H9 (cell line): ENCODE results near the gene POLN. TPM values are rescaled to one million over a fixed set of nuclear protein-coding genes. Genes with fewer than 3 reads are reported as not detected.

Experiments used
- DNase-seq: peaks from one replicate; pipeline ENCODE4 v3.0.0-alpha.2; 2017
- H2AFZ ChIP-seq: one replicate; pipeline ENCODE4 v1.6.1; 2013; ENCODE audit warnings: mild to moderate bottlenecking, low read length, control low read depth, moderate library complexity
- H2AK5ac ChIP-seq: 2 replicates; pipeline ENCODE4 v1.6.1; 2013; ENCODE audit warnings: low read length, control low read depth, mixed read lengths; ENCODE audit not compliant: insufficient read length
- H2BK120ac ChIP-seq: one replicate; pipeline ENCODE4 v1.6.1; 2013; ENCODE audit warnings: low read depth, mild to moderate bottlenecking, low read length, control low read depth, inconsistent platforms; ENCODE audit not compliant: poor library complexity, severe bottlenecking
- H2BK12ac ChIP-seq: 2 replicates; pipeline ENCODE4 v1.6.1; 2013; ENCODE audit warnings: low read length, control low read depth, mixed read lengths, low read depth; ENCODE audit not compliant: insufficient read length
- H2BK15ac ChIP-seq: 2 replicates; pipeline ENCODE4 v1.6.1; 2013; ENCODE audit warnings: low read depth, low read length, control low read depth
- H2BK20ac ChIP-seq: one replicate; pipeline ENCODE4 v1.6.1; 2013; ENCODE audit warnings: low read depth, mild to moderate bottlenecking, low read length, control low read depth, inconsistent platforms; ENCODE audit not compliant: poor library complexity, severe bottlenecking
- H2BK5ac ChIP-seq: 2 replicates; pipeline ENCODE4 v1.6.1; 2013; ENCODE audit warnings: low read length, control low read depth, mixed read lengths; ENCODE audit not compliant: insufficient read length
- H3K14ac ChIP-seq: 2 replicates; pipeline ENCODE4 v1.6.1; 2013; ENCODE audit warnings: low read length, control low read depth; ENCODE audit not compliant: insufficient read depth
- H3K18ac ChIP-seq: 2 replicates; pipeline ENCODE4 v1.6.1; 2013; ENCODE audit warnings: low read depth, mild to moderate bottlenecking, mixed read lengths, low read length, control low read depth; ENCODE audit not compliant: insufficient read length
- H3K23ac ChIP-seq: 2 replicates; pipeline ENCODE4 v1.6.1; 2013; ENCODE audit warnings: low read length, control low read depth, mixed read lengths, low read depth; ENCODE audit not compliant: insufficient read length
- H3K23me2 ChIP-seq: 2 replicates; pipeline ENCODE4 v1.6.1; 2013; ENCODE audit warnings: low read depth, mild to moderate bottlenecking, mixed read lengths, low read length, control low read depth; ENCODE audit not compliant: insufficient read length, poor library complexity, severe bottlenecking
- H3K27ac ChIP-seq: 2 replicates; pipeline ENCODE4 v1.5.1; 2013; ENCODE audit warnings: low read length, control low read depth, mixed read lengths, low read depth; ENCODE audit not compliant: insufficient read length
- H3K27me3 ChIP-seq: 2 replicates; pipeline ENCODE4 v1.6.1; 2013; ENCODE audit warnings: low read length, control low read depth, inconsistent platforms; ENCODE audit not compliant: insufficient read depth
- H3K4ac ChIP-seq: 2 replicates; pipeline ENCODE4 v1.6.1; 2013; ENCODE audit warnings: low read depth, mild to moderate bottlenecking, control low read depth, inconsistent platforms, low read length, moderate library complexity
- H3K4me1 ChIP-seq: 2 replicates; pipeline ENCODE4 v1.6.1; 2013; ENCODE audit warnings: low read length, control low read depth, inconsistent platforms; ENCODE audit not compliant: insufficient read depth
- H3K4me2 ChIP-seq: 2 replicates; pipeline ENCODE4 v1.6.1; 2013; ENCODE audit warnings: low read length, control low read depth, mixed read lengths; ENCODE audit not compliant: insufficient read length, insufficient read depth
- H3K56ac ChIP-seq: 2 replicates; pipeline ENCODE4 v1.6.1; 2013; ENCODE audit warnings: low read depth, mild to moderate bottlenecking, mixed read lengths, low read length, control low read depth; ENCODE audit not compliant: insufficient read length
- H3K79me1 ChIP-seq: 2 replicates; pipeline ENCODE4 v1.6.1; 2013; ENCODE audit warnings: low read depth, mild to moderate bottlenecking, moderate library complexity, low read length, control low read depth, inconsistent platforms; ENCODE audit not compliant: insufficient read depth, poor library complexity, severe bottlenecking
- H3K79me2 ChIP-seq: 2 replicates; pipeline ENCODE4 v1.6.1; 2013; ENCODE audit warnings: low read length, control low read depth, inconsistent platforms; ENCODE audit not compliant: insufficient read depth
- H3K9ac ChIP-seq: 2 replicates; pipeline ENCODE4 v1.6.1; 2013; ENCODE audit warnings: low read length, control low read depth, mixed read lengths; ENCODE audit not compliant: insufficient read length; ENCODE audit errors: extremely low read depth
- H3K9me3 ChIP-seq: one replicate; pipeline ENCODE4 v1.6.1; 2013; ENCODE audit warnings: low read depth, low read length, inconsistent platforms; ENCODE audit not compliant: control insufficient read depth
- H3T11ph ChIP-seq: one replicate; pipeline ENCODE4 v1.6.1; 2013; ENCODE audit warnings: mild to moderate bottlenecking, low read length, control low read depth, inconsistent platforms
- H4K20me1 ChIP-seq: one replicate; pipeline ENCODE4 v1.6.1; 2013; ENCODE audit not compliant: control insufficient read depth, insufficient read length, insufficient read depth
- H4K5ac ChIP-seq: 2 replicates; pipeline ENCODE4 v1.6.1; 2013; ENCODE audit warnings: low read depth, mild to moderate bottlenecking, mixed read lengths, low read length, control low read depth; ENCODE audit not compliant: insufficient read length
- H4K8ac ChIP-seq: replicated peaks from 2 replicates; pipeline ENCODE4 v1.6.1; 2013; ENCODE audit warnings: low read length, control low read depth, mixed read lengths, low read depth; ENCODE audit not compliant: insufficient read length
- H4K91ac ChIP-seq: 2 replicates; pipeline ENCODE4 v1.6.1; 2013; ENCODE audit warnings: low read depth, mild to moderate bottlenecking, moderate library complexity, mixed read lengths, low read length, control low read depth; ENCODE audit not compliant: insufficient read length
- H3K27ac Mint-ChIP-seq, 3 experiments: 2 replicates in 2 of 3; 3 replicates in 1 of 3; pipeline ENCODE4 v1.8.0; 2020 to 2021; ENCODE audit warnings: mixed read lengths in 3 of 3, mild to moderate bottlenecking in 1 of 3, moderate library complexity in 1 of 3
- H3K27me3 Mint-ChIP-seq: 2 replicates; pipeline ENCODE4 v1.8.0; 2021; ENCODE audit warnings: low read depth, mild to moderate bottlenecking, moderate library complexity, mixed read lengths
- H3K36me3 Mint-ChIP-seq, 3 experiments: 2 replicates in 2 of 3; 3 replicates in 1 of 3; pipeline ENCODE4 v1.8.0; 2020 to 2021; ENCODE audit warnings: low read depth in 3 of 3, mixed read lengths in 3 of 3; ENCODE audit not compliant: insufficient read depth in 1 of 3
- H3K4me1 Mint-ChIP-seq, 2 experiments: 2 replicates each; pipeline ENCODE4 v1.8.0; 2020; ENCODE audit warnings: mixed read lengths in 2 of 2
- H3K4me3 Mint-ChIP-seq, 2 experiments: 2 replicates in 1 of 2; 3 replicates in 1 of 2; pipeline ENCODE4 v1.8.0; 2020 to 2021; ENCODE audit warnings: mild to moderate bottlenecking in 2 of 2, mixed read lengths in 2 of 2, moderate library complexity in 1 of 2
- H3K9me3 Mint-ChIP-seq, 2 experiments: 2 replicates in 1 of 2; 3 replicates in 1 of 2; pipeline ENCODE4 v1.8.0; 2020; ENCODE audit warnings: mild to moderate bottlenecking in 2 of 2, mixed read lengths in 2 of 2, moderate library complexity in 1 of 2
- CTCF ChIP-seq: fragments of 200-600 bp; sonication (generic); conservative IDR thresholded peaks from 3 replicates; pipeline ENCODE4 v1.8.0; 2021; ENCODE audit warnings: antibody characterized with exemption, mild to moderate bottlenecking
- WGBS: extraction: QIAGEN DNeasy Blood & Tissue Kit; methylation state at CpG from one replicate; pipeline ENCODE4 v1.1.7; 2013; ENCODE audit warnings: missing lambda C conversion rate, low lambda C conversion rate, mixed read lengths; ENCODE audit not compliant: insufficient read length; ENCODE audit errors: extremely low coverage; 5-methylcytosine and 5-hydroxymethylcytosine counted together
- total RNA-seq: library from RNA; stranded (reverse); gene quantifications from 2 replicates; pipeline ENCODE4 v1.2.1, GENCODE V29; 2021

POLN gene
- total RNA-seq, 1 experiment from 2014 or later, result 0.74 TPM

GRCh38 chr4:2250357-2251072 is 8.6 kb upstream of the POLN start:
- no peak overlapping the region for H2AFZ ChIP-seq
- Mint-ChIP-seq H3K9me3 (peaks cover 0 to 2% of the 10 kb centered on the region in 2 experiments; a peak in 1 of 5 replicates), H3K4me1 (peaks cover 0 to 3% of the 10 kb centered on the region in 2 experiments; a peak in 2 of 4 replicates), H3K4me3 (no peak overlapping the region), H3K27me3 (no peaks in the 10 kb centered on the region), H3K36me3 (peaks cover 5 to 18% (median 12%) of the 10 kb centered on the region in 3 experiments; a peak in 5 of 7 replicates), H3K27ac (no peak overlapping the region)
- H3K4ac ChIP-seq, result no peak overlapping the region
- H3K9me3 ChIP-seq, result no peaks in the 10 kb centered on the region
- H3K18ac ChIP-seq, result no peak overlapping the region
- no peak overlapping the region for H2BK5ac ChIP-seq
- H3K14ac ChIP-seq, result no peak overlapping the region
- no peak overlapping the region for H2BK12ac ChIP-seq
- no peak overlapping the region for H3K4me2 ChIP-seq
- H3K27me3 ChIP-seq, result no peaks in the 10 kb centered on the region
- H2BK20ac ChIP-seq, result no peak overlapping the region
- H4K5ac ChIP-seq, result no peak overlapping the region
- no peak overlapping the region for H3T11ph ChIP-seq
- H2BK120ac ChIP-seq, result no peak overlapping the region
- H3K79me2 ChIP-seq, result no peaks in the 10 kb centered on the region
- no peak overlapping the region for H3K9ac ChIP-seq
- TF ChIP-seq CTCF, result no peak
- no peak overlapping the region for H4K91ac ChIP-seq
- H3K27ac ChIP-seq, result no peak overlapping the region
- no peaks in the 10 kb centered on the region for H3K23me2 ChIP-seq
- H4K8ac ChIP-seq, result no peak overlapping the region
- H3K56ac ChIP-seq, result no peak overlapping the region
- DNase-seq, result no peak
- no peak overlapping the region for H2AK5ac ChIP-seq
- H4K20me1 ChIP-seq, result no peaks in the 10 kb centered on the region
- no peaks in the 10 kb centered on the region for H3K79me1 ChIP-seq
- whole genome bisulfite sequencing, result no CpG with 5 or more reads among the region's 30 CpGs
- H2BK15ac ChIP-seq, result no peak overlapping the region
- H3K4me1 ChIP-seq, result no peaks in the 10 kb centered on the region
- no peak overlapping the region for H3K23ac ChIP-seq
